SK-N-SH (cell line): ENCODE results near the gene LENG8. TPM values are rescaled to one million over a fixed set of nuclear protein-coding genes. Genes with fewer than 3 reads are reported as not detected.
A peak's percentile ranks its signal among the peaks of the same experiment; 100 is the strongest.

Experiments used
- CTCF ChIA-PET: fragments of 300-600, 350-600 bp; formaldehyde crosslinking; extraction: SDS; loops from one replicate; lab custom pipeline; 2021; lab: Yijun Ruan, JAX
- POLR2A ChIA-PET: fragments of 350-600 bp; sonication (Branson Sonifier 250); formaldehyde crosslinking; extraction: SDS; loops from one replicate; lab custom pipeline; 2020; ENCODE audit warnings: antibody characterized with exemption, inconsistent platforms; lab: Yijun Ruan, JAX
- DNase-seq: peaks from one replicate; pipeline ENCODE4 v3.0.0; 2012
- H2AFZ ChIP-seq: fragments of 200-600 bp; sonication (generic); 2 replicates; pipeline ENCODE4 v1.8.1; 2016; ENCODE audit warnings: antibody characterized with exemption, mild to moderate bottlenecking, low read depth
- H3F3A ChIP-seq: fragments of 200-600 bp; sonication (generic); replicated peaks from 2 replicates; pipeline ENCODE3; 2016; ENCODE audit warnings: antibody characterized with exemption, mild to moderate bottlenecking; ENCODE audit not compliant: insufficient read depth
- H3K27ac ChIP-seq, 2 experiments: fragments of 200-500 bp in 1 of 2; fragments of 200-600 bp in 1 of 2; sonication (Bioruptor generic) in 1 of 2; sonication (generic), shearing (Covaris generic) in 1 of 2; 2 replicates each; pipeline versions ENCODE4 v1.5.1 to v1.6.1; 2014 to 2016; ENCODE audit warnings: low read depth in 2 of 2, inconsistent platforms in 1 of 2, low read length in 1 of 2, mild to moderate bottlenecking in 1 of 2, mixed read lengths in 1 of 2
- H3K27me3 ChIP-seq: fragments of 200-600 bp; sonication (generic), shearing (Covaris generic); 2 replicates; pipeline ENCODE4 v1.6.1; 2016; ENCODE audit warnings: mixed run types; ENCODE audit not compliant: insufficient read depth
- H3K36me3 ChIP-seq, 2 experiments: fragments of 200-500 bp in 1 of 2; fragments of 200-600 bp in 1 of 2; sonication (Bioruptor generic) in 1 of 2; sonication (generic) in 1 of 2; replicated peaks in 1 of 2; 2 replicates each; pipeline versions ENCODE3 to v1.5.1; 2014 to 2016; ENCODE audit warnings: low read length in 1 of 2, mild to moderate bottlenecking in 1 of 2; ENCODE audit not compliant: insufficient read depth in 2 of 2, control insufficient read depth in 1 of 2
- H3K4me1 ChIP-seq, 2 experiments: fragments of 200-500 bp in 1 of 2; fragments of 200-600 bp in 1 of 2; sonication (Bioruptor generic) in 1 of 2; sonication (generic), shearing (Covaris generic) in 1 of 2; 2 replicates each; pipeline versions ENCODE4 v1.5.1 to v1.6.1; 2014 to 2016; ENCODE audit warnings: low read depth in 1 of 2, low read length in 1 of 2, mixed run types in 1 of 2; ENCODE audit not compliant: insufficient read depth in 2 of 2, control insufficient read depth in 1 of 2
- H3K4me2 ChIP-seq: fragments of 200-600 bp; sonication (generic), shearing (Covaris generic); 2 replicates; pipeline ENCODE4 v1.6.1; 2017; ENCODE audit warnings: mixed run types
- H3K4me3 ChIP-seq, 2 experiments: fragments of 200-500 bp in 1 of 2; fragments of 200-600 bp in 1 of 2; sonication (Bioruptor generic) in 1 of 2; sonication (generic), shearing (Covaris generic) in 1 of 2; 2 replicates each; pipeline versions ENCODE4 v1.5.1 to v1.8.1; 2014 to 2016; ENCODE audit warnings: low read depth in 2 of 2, inconsistent platforms in 1 of 2, low read length in 1 of 2, mild to moderate bottlenecking in 1 of 2, mixed read lengths in 1 of 2, moderate library complexity in 1 of 2
- H3K79me2 ChIP-seq: fragments of 200-600 bp; sonication (generic); 2 replicates; pipeline ENCODE4 v1.8.1; 2017; ENCODE audit warnings: mild to moderate bottlenecking; ENCODE audit not compliant: insufficient read depth
- H3K9ac ChIP-seq: fragments of 200-600 bp; sonication (generic); 2 replicates; pipeline ENCODE4 v1.6.1; 2017; ENCODE audit warnings: mixed run types
- H3K9me2 ChIP-seq: fragments of 200-600 bp; sonication (generic); 2 replicates; pipeline ENCODE4 v1.6.1; 2017; ENCODE audit warnings: mixed run types
- H3K9me3 ChIP-seq: fragments of 200-600 bp; sonication (generic); 2 replicates; pipeline ENCODE4 v1.6.1; 2017; ENCODE audit warnings: mixed run types, mild to moderate bottlenecking, moderate library complexity
- H4K20me1 ChIP-seq: fragments of 200-600 bp; sonication (generic); 2 replicates; pipeline ENCODE4 v1.6.1; 2017; ENCODE audit warnings: mild to moderate bottlenecking, mixed run types; ENCODE audit not compliant: insufficient read depth
- CHD2 ChIP-seq: fragments of 150-350 bp; IDR thresholded peaks from 2 replicates; pipeline ENCODE4 v1.6.1; 2018; ENCODE audit warnings: low read length; ENCODE audit not compliant: partially characterized antibody
- ELF1 ChIP-seq: IDR thresholded peaks from 2 replicates; pipeline ENCODE4 v1.4.0; 2012
- EZH2phosphoT487 ChIP-seq: fragments of 200-600 bp; sonication (generic); IDR thresholded peaks from 2 replicates; pipeline ENCODE4 v1.6.1; 2017; ENCODE audit warnings: low read depth, mixed run types, mild to moderate bottlenecking, antibody characterized with exemption, moderate library complexity, borderline replicate concordance
- GATA2 ChIP-seq: sonication (generic); formaldehyde crosslinking; IDR thresholded peaks from 2 replicates; pipeline ENCODE4 v1.5.0; 2020; ENCODE audit warnings: mild to moderate bottlenecking, missing genetic modification reagents
- MEF2A ChIP-seq: IDR thresholded peaks from 2 replicates; pipeline ENCODE4 v1.4.0; 2012; ENCODE audit warnings: low read depth, borderline replicate concordance
- NRF1 ChIP-seq: IDR thresholded peaks from 2 replicates; pipeline ENCODE4 v1.6.1; 2012; ENCODE audit warnings: low read depth, mild to moderate bottlenecking, low read length
- POLR2AphosphoS5 ChIP-seq: IDR thresholded peaks from 2 replicates; pipeline ENCODE4 v1.6.1; 2012; ENCODE audit warnings: low read depth, low read length
- RFX5 ChIP-seq: IDR thresholded peaks from 2 replicates; pipeline ENCODE4 v1.6.1; 2012; ENCODE audit warnings: mild to moderate bottlenecking, improper control_type of control experiment, low read length
- SMC3 ChIP-seq: IDR thresholded peaks from 2 replicates; pipeline ENCODE4 v1.6.1; 2012; ENCODE audit warnings: low read depth, low read length, improper control_type of control experiment
- TEAD4 ChIP-seq: IDR thresholded peaks from 2 replicates; pipeline ENCODE4 v1.4.0; 2012; ENCODE audit warnings: mild to moderate bottlenecking, borderline replicate concordance; ENCODE audit not compliant: insufficient read depth
- YY1 ChIP-seq: IDR thresholded peaks from 2 replicates; pipeline ENCODE4 v1.4.0; 2012; ENCODE audit warnings: low read depth, mild to moderate bottlenecking
- WGBS: methylation state at CpG from one replicate; pipeline ENCODE4 v1.1.6; 2017; ENCODE audit warnings: low lambda C conversion rate; 5-methylcytosine and 5-hydroxymethylcytosine counted together
- polyA plus RNA-seq, 3 experiments: library from polyadenylated mRNA; depleted of rRNA; stranded (reverse); fragments of >200 nt; gene quantifications; 2 replicates each; pipeline ENCODE4 v1.2.3, GENCODE V29; 2012
- TF ChIP-seq, protein P1 (sequence below): IDR thresholded peaks from 2 replicates; pipeline ENCODE4 v1.4.0; 2012; ENCODE audit warnings: low read depth
- TF ChIP-seq, protein P2 (sequence below): IDR thresholded peaks from 2 replicates; pipeline ENCODE4; 2012
- TF ChIP-seq, protein P3 (sequence below): IDR thresholded peaks from 2 replicates; pipeline ENCODE4 v1.4.0; 2012; ENCODE audit warnings: low read depth, borderline replicate concordance
- TF ChIP-seq, protein P4 (sequence below): fragments of 150-350 bp; IDR thresholded peaks from 2 replicates; pipeline ENCODE4 v1.6.1; 2016; ENCODE audit warnings: mild to moderate bottlenecking, low read depth, low read length
- TF ChIP-seq, protein P5 (sequence below): fragments of 150-350 bp; IDR thresholded peaks from 2 replicates; pipeline ENCODE4 v1.6.1; 2017; ENCODE audit warnings: antibody characterized with exemption, low read length, low read depth, borderline replicate concordance

The LENG8 gene
- polyA plus RNA-seq, 1 of the 3 experiments (the other 2 are of a cell fraction): 84.0 TPM

DNA sequence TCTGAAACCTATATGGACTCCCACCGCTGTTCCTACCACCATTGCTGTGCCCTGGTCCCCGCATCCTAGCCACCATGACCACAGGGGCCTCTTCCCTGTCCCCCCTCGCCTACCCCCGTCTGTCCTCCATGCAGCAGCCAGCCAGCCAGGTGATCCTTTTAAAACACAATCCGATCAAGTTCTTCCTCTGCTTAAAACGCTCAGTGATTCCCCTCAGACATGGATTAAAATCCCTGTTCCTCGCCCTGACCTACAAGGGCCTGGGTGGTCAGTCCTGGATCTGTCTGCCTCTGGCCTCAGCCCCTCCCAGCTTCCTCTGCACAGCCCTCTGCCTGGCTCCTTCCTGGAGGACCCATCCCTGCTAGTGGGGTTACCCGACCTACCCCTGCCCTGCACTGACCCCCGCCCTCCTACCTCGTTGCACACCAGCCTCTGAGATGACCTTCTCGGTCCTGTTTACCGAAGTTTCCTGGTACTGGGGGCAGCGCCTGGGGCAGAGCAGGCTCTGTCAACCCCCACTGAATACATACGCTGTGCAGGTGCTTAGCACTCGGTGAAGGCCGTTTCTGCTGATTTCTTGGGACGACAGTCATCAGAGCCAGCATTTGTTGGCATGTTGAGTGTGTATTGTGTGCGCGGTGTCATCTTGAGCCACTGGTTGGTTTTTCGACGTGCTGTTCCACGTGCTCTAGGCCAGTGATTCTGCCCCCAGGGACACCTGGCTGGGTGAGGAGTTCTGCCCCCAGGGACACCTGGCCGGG lies 14.7 kb upstream of the LENG8 start:
- H3K4me3 ChIP-seq: no peak overlapping the region
- H3K27me3 ChIP-seq: peaks cover 14% of the 10 kb centered on the region
- no peaks in the 10 kb centered on the region for H3K36me3 ChIP-seq
- CTCF ChIA-PET: no interaction called here
- no peaks in the 10 kb centered on the region for H3K9me2 ChIP-seq
- no peak overlapping the region for H2AFZ ChIP-seq
- POLR2A ChIA-PET: interaction anchor here (2.2 kb wide), 1 partner anchor 14 kb away, joined by 7 read pairs; the partner anchor contains the start of gene LENG8
- WGBS: 82% methylated on average over 19 of the region's 23 CpGs
- DNase-seq: peak; percentile 13
- no peaks in the 10 kb centered on the region for H3F3A ChIP-seq
- H3K4me2 ChIP-seq: no peak overlapping the region
- H3K4me1 ChIP-seq: peaks cover 0 to 12% of the 10 kb centered on the region in 2 experiments; a peak in 1 of 4 replicates
- H3K79me2 ChIP-seq: peaks cover 7% of the 10 kb centered on the region; the same call in 1 of the 2 replicates
- H3K9me3 ChIP-seq: no peaks in the 10 kb centered on the region
- H3K9ac ChIP-seq: no peak overlapping the region
- H3K27ac ChIP-seq: no peak overlapping the region
- TF ChIP-seq, protein P1, sequence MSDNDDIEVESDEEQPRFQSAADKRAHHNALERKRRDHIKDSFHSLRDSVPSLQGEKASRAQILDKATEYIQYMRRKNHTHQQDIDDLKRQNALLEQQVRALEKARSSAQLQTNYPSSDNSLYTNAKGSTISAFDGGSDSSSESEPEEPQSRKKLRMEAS: no peak
- TF ChIP-seq SMC3: no peak
- TF ChIP-seq, protein P2, sequence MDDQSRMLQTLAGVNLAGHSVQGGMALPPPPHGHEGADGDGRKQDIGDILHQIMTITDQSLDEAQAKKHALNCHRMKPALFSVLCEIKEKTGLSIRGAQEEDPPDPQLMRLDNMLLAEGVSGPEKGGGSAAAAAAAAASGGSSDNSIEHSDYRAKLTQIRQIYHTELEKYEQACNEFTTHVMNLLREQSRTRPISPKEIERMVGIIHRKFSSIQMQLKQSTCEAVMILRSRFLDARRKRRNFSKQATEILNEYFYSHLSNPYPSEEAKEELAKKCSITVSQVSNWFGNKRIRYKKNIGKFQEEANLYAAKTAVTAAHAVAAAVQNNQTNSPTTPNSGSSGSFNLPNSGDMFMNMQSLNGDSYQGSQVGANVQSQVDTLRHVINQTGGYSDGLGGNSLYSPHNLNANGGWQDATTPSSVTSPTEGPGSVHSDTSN: no peak
- TF ChIP-seq, protein P3, sequence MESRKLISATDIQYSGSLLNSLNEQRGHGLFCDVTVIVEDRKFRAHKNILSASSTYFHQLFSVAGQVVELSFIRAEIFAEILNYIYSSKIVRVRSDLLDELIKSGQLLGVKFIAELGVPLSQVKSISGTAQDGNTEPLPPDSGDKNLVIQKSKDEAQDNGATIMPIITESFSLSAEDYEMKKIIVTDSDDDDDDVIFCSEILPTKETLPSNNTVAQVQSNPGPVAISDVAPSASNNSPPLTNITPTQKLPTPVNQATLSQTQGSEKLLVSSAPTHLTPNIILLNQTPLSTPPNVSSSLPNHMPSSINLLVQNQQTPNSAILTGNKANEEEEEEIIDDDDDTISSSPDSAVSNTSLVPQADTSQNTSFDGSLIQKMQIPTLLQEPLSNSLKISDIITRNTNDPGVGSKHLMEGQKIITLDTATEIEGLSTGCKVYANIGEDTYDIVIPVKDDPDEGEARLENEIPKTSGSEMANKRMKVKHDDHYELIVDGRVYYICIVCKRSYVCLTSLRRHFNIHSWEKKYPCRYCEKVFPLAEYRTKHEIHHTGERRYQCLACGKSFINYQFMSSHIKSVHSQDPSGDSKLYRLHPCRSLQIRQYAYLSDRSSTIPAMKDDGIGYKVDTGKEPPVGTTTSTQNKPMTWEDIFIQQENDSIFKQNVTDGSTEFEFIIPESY: no peak
- no peak for TF ChIP-seq TEAD4
- TF ChIP-seq NRF1: no peak
- TF ChIP-seq YY1: no peak
- no peak for TF ChIP-seq CHD2
- TF ChIP-seq GATA2 (CRISPR knock-in tag): no peak
- no peak for TF ChIP-seq MEF2A
- TF ChIP-seq, all 33 proteins: peak for 0
- H4K20me1 ChIP-seq: 0 out of 2 replicates have a peak, but pooled peaks cover 13% of the 10 kb centered on the region

DNA sequence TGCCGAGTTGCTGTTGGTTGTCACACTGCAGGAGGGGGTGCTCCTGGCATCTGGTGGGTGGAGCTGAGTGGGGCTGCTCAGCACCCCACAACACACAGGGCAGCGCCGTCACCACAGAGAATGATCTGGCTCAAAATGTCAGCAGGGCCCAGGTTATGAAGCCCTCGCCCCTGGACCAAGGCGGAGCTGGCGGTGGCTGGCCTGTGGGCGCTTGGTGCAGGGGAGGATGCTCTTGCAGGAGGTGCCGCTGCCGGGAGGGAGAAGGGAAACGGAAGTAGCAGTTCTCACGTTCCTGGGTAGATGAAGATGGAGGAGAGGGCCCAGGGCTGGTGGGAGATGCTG lies 14.2 kb upstream of the LENG8 start:
- H4K20me1 ChIP-seq: 0 out of 2 replicates have a peak, but pooled peaks cover 17% of the 10 kb centered on the region
- peaks cover 7% of the 10 kb centered on the region; the same call in 1 of the 2 replicates for H3K79me2 ChIP-seq
- no peak overlapping the region for H3K27ac ChIP-seq
- H3K4me3 ChIP-seq: no peak overlapping the region
- H3K27me3 ChIP-seq: peaks cover 8% of the 10 kb centered on the region
- H3K4me2 ChIP-seq: no peak overlapping the region
- ChIA-PET POLR2A (interaction anchor here (2.2 kb wide), 1 partner anchor 14 kb away, joined by 7 read pairs; the partner anchor contains the start of gene LENG8), CTCF (no interaction called here)
- peaks cover 0 to 12% of the 10 kb centered on the region in 2 experiments; a peak in 1 of 4 replicates for H3K4me1 ChIP-seq
- 84% methylated on average over 8 of the region's 11 CpGs for WGBS
- no peak overlapping the region for H2AFZ ChIP-seq
- no peaks in the 10 kb centered on the region for H3F3A ChIP-seq
- DNase-seq: peak; percentile 10
- H3K9me2 ChIP-seq: no peaks in the 10 kb centered on the region
- H3K36me3 ChIP-seq: no peaks in the 10 kb centered on the region
- no peak overlapping the region for H3K9ac ChIP-seq
- no peaks in the 10 kb centered on the region for H3K9me3 ChIP-seq
- TF ChIP-seq POLR2AphosphoS5 (no peak), ELF1 (no peak), MEF2A (no peak), EZH2phosphoT487 (no peak), RFX5 (no peak)
- TF ChIP-seq, protein P3: no peak
- TF ChIP-seq, protein P4, sequence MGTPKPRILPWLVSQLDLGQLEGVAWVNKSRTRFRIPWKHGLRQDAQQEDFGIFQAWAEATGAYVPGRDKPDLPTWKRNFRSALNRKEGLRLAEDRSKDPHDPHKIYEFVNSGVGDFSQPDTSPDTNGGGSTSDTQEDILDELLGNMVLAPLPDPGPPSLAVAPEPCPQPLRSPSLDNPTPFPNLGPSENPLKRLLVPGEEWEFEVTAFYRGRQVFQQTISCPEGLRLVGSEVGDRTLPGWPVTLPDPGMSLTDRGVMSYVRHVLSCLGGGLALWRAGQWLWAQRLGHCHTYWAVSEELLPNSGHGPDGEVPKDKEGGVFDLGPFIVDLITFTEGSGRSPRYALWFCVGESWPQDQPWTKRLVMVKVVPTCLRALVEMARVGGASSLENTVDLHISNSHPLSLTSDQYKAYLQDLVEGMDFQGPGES: no peak
- TF ChIP-seq, protein P5, sequence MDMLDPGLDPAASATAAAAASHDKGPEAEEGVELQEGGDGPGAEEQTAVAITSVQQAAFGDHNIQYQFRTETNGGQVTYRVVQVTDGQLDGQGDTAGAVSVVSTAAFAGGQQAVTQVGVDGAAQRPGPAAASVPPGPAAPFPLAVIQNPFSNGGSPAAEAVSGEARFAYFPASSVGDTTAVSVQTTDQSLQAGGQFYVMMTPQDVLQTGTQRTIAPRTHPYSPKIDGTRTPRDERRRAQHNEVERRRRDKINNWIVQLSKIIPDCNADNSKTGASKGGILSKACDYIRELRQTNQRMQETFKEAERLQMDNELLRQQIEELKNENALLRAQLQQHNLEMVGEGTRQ: no peak
- TF ChIP-seq, protein P2: no peak
